AG20443 (cell line): ENCODE measurements around the gene PDE6D.
"Not testable (repeated sequence)": the region's sequence is repeated elsewhere in the genome, so short reads cannot be mapped to it uniquely, and the experiment has no call there.

Source experiments
- DNase-seq: peaks from one replicate; pipeline ENCODE4 v3.0.0; 2012; ENCODE audit warnings: low spot score, mixed read lengths

PDE6D gene

DNA sequence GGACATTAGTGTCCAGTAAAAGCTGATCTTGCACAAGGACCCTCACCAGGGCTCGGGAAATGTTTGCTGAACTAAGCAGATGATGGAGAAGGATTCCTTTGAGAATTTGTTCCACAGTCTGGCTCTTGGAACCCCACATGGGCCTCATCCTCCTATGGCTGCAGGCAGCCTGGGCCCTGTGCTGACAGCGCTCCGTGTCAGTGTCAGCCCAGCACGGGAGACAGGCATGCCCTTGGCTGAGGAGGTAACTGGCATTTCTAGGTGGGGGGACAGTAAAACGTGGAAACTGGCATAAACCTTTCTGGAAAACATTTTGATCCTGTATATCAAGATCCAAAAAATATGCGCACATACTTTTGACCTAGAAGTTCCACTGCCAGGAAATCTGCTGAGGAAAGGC is 62.3 kb downstream of the PDE6D start:
- DNase-seq: no peak

DNA sequence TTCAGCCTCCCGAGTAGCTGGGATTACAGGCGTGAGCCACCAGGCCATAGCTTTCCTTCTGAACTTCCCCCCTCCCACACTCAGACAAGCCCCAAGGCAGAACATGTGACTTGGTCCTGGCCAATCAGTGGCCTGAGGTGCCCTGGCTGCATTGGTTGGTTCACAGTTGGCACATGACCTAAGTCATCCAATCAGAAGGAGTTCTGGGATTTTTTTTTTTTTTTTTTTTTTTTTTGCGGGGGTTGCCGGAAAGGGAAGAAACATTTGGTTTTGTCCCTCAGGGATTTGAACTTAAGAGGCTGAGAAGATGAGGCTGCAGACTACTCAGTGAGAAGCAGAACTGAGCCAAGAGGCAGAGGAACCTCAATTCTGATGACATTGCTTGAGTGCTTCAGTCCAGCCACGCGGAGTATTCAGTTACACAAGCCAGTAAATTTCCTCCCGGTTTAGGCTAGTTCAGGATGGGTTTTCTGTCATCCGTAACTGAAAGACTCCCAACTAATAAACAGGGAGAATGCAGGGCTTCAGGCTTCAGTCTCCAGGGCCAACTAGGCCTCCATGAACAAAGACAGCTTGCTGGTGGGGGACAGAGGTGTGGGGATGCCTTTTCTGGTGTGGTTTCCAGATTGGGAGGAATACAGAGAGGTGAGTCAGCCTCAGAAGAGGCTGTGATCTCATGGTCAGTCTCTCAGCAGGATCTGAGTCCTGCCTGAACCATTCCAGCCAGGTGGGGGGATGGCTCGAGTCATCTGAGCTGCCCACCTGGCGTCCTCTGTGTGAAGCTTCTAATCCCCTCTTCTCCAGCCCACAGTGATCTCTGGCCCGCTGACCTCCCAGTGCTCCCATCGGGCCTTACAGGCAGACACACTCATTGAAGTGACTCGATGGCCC is 63.6 kb downstream of the PDE6D start:
- DNase-seq: peak; percentile 47

- peak; percentile 17 for DNase-seq
Observed at GRCh38 chr2:231716666-231717280, 64.3 kb downstream of the PDE6D start.

GRCh38 chr2:231715988-231716616 is 65.0 kb downstream of the PDE6D start:
- DNase-seq: peak; percentile 21

DNA sequence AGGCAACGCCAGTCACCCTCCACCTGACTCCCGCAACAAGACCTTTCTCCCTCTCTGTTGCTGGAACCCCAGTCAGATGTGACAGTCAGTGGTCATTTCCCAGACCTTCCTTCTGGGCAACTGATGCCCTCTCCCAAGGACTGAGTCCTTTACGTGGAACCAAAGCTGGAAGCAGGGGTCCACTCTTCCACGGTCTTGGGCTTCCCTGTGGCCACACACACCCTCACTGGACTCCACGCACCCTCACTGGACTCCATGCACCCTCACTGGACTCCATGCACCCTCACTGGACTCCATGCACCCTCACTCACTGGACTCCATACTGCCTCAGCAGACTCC is 65.6 kb downstream of the PDE6D start:
- DNase-seq: no peak

- DNase-seq: peak; percentile 52
Observed at GRCh38 chr2:231714639-231715498, 66.2 kb downstream of the PDE6D start.

- peak; percentile 90 for DNase-seq
Observed at GRCh38 chr2:231713730-231714638, 67.1 kb downstream of the PDE6D start.

- not testable (repeated sequence) for DNase-seq
Observed at GRCh38 chr2:231713406-231713729, 67.7 kb downstream of the PDE6D start.

DNA sequence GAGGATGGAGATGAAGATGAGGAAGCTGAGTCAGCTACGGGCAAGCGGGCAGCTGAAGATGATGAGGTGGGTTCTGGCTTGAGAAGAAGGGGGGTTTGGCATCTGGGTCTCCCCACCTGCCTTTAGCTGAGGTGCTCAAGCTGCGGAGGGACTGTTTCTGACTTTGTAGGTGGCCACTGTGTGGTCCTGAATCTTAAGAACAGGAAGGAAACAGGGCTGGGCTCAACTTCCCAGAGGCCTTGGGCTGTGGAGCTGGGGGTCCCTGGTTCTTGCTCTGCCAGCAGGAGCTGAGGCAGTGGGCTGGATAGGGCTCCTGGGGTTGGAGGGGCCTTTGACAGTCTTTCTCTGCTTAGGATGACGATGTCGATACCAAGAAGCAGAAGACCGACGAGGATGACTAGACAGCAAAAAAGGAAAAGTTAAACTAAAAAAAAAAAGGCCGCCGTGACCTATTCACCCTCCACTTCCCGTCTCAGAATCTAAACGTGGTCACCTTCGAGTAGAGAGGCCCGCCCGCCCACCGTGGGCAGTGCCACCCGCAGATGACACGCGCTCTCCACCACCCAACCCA is 68.5 kb downstream of the PDE6D start:
- not testable (repeated sequence) for DNase-seq

DNA sequence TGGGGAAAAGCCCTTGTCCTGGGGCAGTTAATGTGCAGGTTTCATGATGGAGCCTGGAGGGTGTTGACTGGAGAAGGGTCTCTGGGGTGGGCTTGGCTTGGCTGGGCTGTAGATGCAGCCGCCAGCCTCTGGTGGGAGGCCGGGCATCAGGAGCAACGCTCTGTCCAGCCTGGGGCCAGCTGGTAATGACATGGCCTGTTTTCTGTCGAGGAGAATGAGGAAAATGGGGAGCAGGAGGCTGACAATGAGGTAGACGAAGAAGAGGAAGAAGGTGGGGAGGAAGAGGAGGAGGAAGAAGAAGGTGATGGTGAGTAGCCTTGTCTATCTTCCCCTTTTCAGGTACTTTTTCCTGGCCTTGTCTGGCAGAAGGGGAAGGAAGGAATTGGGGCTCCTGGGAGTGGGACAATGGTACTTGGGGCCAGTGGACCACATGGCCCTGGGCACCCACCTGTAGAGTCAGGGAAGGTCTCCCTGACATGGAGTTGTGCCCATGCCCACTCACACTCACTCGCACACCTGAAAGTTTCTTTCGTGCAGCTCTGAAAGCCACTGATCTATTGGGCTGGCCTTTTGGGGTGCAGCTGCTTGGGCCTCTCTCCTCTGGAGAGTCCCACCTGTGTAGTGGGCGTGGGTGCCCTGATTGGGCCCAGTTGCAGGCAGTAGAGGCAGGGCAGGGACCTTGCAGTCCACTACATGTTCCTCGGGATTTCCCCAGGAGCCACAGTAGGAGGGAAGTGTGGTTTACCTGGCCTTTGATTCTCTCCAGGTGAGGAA is 69.2 kb downstream of the PDE6D start:
- no peak for DNase-seq

DNA sequence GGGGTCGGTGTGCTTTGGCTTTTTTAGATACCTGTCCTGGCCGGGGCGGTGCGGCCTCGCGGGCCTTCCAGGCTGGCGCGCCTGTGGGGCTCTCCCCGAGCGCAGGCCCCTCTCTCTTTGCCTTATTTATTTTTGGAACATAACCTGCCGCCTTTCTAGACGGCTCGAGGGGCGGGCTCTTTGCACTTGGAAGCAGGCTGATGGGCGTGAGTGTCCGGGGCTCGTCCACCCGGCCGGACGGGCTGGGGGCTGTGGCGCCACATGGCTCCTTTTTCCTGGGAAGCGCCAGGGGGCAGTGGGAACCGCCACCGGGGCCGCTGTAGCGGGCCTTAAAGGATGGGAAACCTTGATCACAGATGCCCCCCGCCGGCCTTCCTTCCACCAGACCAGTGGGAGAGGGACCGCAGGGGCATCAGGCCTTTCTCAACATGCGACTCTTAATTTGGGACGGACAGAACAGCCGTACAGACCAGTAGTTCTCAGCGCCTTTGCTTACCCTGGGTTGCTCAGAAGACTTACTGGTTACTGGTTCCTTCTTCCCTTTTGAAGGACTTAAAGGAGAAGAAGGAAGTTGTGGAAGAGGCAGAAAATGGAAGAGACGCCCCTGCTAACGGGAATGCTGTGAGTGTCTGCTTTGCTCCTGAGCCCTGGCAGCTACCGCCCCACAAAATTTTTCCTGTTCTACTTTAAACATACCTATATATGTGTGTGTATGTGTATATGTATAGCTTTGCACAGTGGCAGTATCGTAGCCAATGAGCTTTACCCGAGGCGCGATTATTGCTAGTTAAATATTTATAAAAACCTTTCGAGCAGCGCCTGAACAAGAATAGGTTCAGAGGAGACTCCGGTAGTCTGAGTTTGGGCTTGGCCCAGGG is 70.0 kb downstream of the PDE6D start:
- peak; percentile 25 for DNase-seq

- peak; percentile 98 for DNase-seq
Observed at GRCh38 chr2:231709981-231710798, 70.9 kb downstream of the PDE6D start.

- DNase-seq: peak; percentile 30
Observed at GRCh38 chr2:231709636-231709980, 71.5 kb downstream of the PDE6D start.

DNA sequence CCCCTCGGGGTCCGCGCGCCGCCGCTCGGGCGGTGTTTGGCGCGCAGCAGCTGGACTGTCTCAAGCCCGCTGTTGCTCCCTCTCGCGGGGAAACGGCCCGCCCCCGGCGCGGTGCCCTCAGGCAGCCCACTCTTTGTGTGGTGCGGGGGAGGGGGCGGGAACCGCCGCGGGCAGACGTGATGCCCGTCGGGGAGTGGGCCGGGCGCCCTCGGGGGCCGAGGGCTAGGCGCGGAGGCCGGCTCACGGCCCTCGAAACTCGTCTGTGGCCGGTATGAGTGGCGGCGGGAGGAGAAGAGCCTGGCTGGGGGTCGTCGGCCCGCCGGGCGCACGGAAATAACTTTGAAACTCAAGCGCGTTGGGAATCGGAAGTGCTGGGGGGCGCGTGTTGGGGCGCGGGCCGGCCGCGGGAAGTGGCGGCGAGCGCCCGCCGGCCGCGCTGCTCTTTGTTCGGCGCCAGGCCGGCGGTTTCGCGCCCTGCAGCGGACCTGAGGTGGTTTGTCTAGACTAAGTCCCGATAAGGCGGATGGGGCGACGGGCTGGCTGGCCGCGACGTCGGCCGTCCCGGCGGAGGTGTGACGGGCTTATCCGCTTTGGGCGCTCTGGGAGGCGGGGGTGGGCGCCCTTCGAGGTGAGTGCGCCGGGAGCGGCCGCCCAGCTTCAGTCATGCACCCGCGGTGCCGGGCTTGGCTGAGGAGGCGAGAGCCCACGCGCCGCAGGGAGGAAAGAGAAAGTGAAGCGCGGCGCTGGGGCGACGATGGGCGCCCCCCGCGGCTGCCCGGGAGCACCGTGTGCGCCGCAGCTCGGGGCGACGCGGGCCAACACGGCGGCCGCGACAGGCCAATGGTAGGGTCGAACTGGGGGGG is 72.1 kb downstream of the PDE6D start:
- peak; percentile 28 for DNase-seq

- peak; percentile 95 for DNase-seq
Observed at GRCh38 chr2:231707927-231708772, 72.9 kb downstream of the PDE6D start, which contains the start of gene PTMA. PTMA (plus strand) TSS chr2:231708525; CDS start chr2:231708707, 182 bp downstream.

GRCh38 chr2:231707625-231707926 is 73.5 kb downstream of the PDE6D start:
- DNase-seq: no peak
